HS-27A (cell line): ENCODE results near the gene TRIM17.

Experiments used
- DNase-seq: peaks from one replicate; pipeline ENCODE4 v3.0.0-alpha.2; 2012; ENCODE audit warnings: low read depth, missing footprints

The TRIM17 gene

GRCh38 chr1:228417061-228417460 lies 400 bp upstream of the TRIM17 start:
- DNase-seq = no peak

GRCh38 chr1:228415853-228416216 lies 826 bp downstream of the TRIM17 start:
- DNase-seq = no peak

DNA sequence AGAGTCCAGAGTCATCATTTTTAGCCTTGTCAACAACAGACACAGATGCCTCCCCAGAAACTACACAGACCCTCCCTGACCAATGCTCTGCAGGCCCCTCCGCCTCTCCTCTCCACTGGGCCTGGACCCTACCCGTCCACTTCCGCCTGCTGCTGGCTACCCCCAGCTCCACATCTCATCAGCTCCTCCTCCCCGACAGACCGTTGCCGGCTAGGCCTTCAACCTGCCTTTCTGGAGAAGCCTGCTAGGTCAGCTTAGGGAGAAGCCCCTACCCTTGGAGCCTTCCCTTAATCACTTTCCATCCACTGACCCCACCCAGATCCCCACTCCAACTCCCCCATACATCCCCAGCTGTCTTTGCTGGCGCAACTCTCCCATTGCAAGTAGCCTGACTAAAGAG lies 1.4 kb downstream of the TRIM17 start:
- DNase-seq = no peak

DNA sequence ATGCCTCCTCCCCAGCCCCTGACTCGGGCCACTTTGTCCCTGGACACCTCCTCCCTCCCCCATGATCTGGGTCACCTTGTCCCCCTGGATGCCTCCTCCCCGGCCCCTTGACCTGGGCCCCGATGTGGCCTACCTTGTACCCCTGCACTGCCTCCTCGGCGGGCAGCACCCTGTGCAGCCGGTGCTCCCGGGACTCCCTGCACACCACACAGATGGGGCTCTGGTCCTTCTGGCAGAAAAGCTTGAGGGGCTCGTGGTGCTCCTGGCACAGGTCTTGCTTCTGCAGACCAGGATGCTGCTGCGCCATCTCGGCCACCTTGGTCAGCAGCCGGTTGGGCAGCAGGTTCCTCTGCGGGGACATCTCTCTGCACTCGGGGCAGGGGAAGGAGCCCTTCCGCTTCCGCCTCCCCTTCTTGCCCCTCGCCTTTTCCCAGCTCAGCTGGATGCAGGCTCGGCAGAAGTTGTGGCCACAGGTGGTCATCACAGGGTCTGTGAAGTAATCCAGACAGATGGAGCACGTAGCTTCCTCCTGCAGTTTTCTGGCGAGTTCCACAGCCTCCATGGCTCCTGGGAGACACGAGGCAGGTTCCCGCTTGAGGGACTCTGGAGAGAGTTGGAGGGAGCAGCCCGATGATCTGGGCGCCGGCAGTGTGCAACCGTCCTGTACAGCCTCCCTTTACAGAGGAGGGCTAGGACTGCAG lies 2.0 kb downstream of the TRIM17 start:
- no peak for DNase-seq

- no peak for DNase-seq
Observed at GRCh38 chr1:228413241-228414010, 3.2 kb downstream of the TRIM17 start.

DNA sequence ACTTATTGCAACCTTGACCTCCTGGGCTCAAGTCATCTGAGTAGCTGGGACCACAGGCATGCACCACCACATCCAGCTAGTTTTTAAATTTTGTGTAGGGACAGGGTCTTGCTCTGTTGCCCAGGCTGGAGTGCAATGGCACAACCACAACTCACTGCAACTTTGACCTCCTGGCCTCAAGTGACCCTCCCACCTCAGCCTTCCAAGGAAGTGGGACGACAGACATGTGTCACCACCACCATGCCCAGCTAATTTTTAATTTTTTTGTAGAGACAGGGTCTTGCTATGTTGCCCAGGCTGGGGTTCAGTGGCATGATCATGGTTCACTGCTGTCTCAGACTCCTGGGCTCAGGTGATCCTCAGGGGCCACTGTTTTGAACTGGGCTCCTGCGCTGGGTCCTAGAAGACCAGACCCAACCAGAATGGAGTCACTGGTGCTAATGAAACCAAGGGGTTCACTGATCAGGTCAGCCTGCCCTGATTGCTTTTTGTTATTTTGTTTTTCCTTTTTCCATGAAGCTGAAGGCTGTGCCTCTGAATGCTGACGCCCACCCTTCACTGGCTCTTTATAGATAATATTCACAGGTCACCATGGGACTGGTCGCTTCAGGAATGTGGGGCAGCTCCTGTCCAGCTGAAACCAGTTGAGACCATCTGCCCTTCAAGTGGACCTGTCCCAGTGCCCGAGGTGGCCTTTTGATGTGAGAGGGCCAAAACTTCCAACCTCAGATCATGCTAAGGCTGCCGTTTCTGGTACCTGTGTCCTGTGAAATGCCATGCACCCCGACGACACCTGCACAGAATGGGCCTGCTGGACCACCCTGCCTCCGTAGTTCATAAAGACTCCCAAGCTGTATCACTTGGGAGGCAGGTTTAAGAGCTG lies 4.9 kb downstream of the TRIM17 start:
- DNase-seq = no peak

DNA sequence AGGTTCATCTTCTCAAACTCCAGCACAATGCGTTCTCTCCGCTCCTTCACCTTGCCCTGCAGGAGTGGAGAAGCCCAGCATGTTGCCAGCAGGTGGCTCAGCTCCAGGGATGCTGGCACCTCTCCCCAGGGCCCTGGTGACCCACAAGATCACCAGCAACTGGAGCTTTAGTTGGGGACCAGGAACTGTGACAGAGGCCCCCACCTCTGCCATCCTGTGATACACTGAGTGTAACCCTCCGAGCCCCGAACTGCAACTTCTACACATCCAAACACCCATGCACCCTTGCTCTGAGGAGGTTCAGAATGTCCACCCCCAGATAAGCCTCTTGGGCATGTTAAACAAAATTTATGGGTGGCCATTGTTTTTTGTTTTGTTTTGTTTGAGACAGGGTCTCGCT lies 5.5 kb downstream of the TRIM17 start:
- no peak for DNase-seq

- DNase-seq = no peak
Observed at GRCh38 chr1:228410671-228411070, 6.0 kb downstream of the TRIM17 start.

DNA sequence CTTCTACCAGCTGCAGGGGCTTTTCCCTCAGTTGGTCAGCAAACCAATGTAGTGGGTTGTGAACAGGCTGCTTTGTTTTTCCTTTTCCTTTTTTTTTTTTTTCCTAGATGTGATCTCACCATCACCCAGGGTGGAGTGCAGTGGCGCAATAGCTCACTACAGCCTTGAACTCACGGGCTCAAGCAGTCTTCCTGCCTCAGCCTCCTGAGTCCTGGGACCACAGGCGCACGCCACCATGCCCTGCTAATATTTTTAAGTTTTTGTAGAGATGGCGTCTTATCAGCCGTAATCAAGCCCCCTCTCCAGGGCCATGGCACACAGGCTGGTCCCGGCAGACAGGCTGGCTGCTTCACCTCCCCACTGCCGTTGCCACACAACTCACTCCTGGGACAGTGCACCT lies 6.6 kb downstream of the TRIM17 start:
- DNase-seq = no peak

GRCh38 chr1:228408869-228409805 lies 7.5 kb downstream of the TRIM17 start:
- no peak for DNase-seq

DNA sequence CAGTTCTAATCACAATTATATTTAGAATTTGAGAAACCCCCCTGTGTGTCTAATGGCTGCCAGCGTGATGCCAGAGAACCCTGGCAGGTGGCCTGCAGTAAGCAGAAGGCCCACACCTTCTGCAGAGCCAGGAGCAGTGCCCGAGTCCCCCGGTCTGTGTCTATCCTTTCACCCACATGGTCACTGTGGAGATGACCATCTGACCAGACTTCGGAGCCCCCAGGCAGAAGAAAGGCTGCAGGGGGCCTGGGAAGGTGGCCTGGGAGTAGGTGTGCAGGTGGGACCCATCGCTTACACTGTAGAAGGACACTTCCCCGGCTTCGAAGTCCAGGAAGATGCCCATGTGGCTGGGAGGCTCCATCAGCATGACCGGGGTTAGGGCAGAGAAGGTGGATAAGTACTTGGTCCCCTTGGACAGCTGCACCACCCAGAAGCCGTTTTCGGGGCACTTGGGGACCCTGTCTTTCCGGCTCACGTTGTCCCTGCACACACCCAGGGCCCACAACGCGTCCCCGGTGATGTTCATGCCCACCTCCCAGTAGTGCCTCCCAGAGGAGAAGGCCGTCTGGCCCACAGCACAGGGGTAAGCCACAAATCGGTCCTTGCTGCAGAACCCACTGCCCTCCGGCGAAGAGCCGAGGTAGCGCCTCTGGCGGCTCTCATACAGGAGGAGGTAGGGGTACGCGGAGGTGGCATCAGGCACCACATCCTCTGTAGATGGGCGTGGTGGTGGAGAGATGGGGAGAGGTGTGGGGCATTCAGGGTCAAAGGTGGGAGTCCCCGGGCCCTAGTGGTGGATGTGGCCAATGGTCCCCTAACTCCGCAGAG lies 8.4 kb downstream of the TRIM17 start:
- no peak for DNase-seq

GRCh38 chr1:228407106-228408040 lies 9.3 kb downstream of the TRIM17 start:
- DNase-seq = no peak

DNA sequence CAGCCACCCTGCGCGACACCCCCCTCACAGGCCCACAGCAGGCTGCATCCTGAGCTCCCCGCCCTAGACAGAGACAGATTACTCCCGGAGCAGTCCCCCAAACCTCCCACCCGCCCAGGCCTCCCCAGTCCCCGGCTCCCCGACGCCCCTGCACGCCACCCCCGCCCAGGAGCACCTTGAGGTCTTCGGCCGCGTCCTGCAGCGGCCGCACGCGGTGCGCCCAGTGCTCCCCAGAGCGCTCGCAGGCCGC lies 10.8 kb downstream of the TRIM17 start:
- DNase-seq = no peak

DNA sequence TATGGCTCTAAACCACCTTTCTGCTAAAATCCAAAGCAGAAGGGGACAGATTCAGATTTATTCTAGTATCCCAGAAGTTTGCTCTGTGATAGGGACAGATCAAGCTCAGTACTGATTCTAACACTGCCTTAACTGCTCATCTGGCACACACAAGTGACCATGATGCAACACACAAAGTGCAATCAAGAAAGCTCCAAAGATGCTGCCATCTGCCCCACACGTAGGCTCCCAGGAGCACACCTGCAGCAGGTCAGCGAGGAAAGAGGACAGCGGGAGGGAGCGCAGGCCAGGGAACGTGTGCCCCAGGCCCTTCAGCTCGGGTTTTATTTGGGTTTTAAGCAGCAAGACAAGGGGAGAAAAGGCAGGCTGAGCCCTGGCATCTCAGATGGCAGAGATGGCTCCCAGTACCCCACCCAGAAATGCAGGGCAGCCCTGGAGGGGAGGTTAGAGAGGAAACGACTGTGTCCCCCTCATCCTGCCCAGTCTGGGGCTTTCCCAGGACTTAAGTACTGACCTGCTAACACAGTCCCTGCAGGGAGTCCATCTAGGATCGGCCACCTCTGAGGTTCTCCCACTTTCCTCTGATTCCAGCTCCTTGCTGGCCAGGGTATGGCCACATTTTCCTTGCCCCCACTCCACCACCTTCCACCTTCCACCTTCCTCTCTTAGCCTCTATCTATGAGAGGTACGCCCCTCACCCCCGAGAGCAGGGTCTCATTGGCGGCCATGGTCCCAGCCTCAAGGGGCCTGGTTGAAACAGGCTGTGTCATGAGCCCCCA lies 11.3 kb downstream of the TRIM17 start:
- no peak for DNase-seq

DNA sequence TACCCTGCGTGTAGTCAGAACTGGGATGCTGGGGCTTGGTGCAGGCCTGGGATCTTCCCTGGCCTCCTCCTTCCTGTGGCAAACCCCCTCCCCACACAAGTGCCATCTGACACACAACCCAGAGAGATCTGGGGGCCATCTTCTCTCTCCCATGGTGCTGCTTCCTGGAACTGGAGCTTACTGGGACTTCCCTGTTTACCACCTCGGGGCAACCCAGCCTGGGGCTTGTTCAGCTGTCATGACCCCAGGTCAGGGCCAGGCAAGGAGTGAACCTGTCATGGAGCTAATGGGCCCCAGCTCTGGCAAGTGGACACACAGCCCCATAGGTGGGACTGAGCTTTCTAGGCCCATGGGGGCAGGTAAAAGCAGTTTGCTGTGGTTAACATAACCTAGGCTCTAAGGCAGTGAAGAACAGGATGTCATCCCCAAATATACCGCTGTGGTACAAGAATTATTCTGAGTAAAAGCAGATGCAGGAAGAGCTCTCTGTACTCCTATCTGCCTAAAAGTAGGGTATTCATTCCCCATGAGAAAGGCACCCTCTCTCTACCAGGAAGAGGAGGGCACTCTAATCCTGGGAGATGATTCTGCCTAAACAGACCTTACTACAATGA lies 12.4 kb downstream of the TRIM17 start:
- DNase-seq = no peak

- DNase-seq = no peak
Observed at GRCh38 chr1:228403231-228403631, 13.4 kb downstream of the TRIM17 start.

GRCh38 chr1:228402641-228403025 lies 14.0 kb downstream of the TRIM17 start:
- no peak for DNase-seq

DNA sequence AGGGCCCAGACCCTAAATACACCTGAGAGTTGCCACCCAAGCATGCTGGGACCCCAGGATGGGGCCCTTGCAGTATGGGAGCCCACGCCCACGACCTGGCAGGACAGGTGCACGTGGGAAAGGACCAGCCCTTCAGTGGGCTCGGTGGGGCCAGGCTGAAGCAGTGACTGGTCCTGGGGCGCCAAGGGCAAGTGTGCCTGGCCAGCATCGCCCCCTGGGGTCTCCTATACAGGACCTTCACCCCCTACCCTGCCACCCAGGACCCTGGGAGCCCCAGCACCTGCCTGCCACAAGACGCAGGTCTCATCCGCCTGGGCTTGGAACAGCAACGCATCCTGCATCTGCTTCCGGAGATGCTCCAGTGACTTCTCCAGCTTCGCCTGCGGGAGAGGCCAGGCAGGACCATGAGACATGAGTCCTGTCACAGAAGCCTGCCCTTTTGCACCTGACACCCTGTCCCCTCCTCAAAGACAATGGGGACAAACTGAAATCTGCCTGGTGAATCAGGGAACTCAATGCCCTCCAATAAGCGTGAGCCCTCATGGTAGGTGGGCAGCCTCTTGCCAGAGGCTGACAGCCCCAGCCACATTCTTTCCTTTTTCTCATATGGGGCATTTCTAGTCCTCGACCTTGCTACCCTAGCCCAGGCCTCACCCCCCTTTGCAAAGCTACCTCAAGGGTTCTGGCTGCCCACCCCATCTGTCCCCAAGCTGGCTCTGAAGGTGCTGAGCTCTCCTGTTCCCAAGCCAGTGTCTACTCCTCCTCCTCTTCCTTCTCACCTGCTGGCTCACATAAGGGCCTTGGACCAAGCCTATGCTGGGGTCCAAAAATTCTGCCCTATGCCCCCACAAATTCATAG lies 14.7 kb downstream of the TRIM17 start:
- DNase-seq = no peak
